Measurements from ENCODE around the gene BIRC6. TPM values are rescaled to one million over a fixed set of nuclear protein-coding genes. Genes with fewer than 3 reads are reported as not detected.
A peak's percentile ranks its signal among the peaks of the same experiment; 100 is the strongest.
"Not testable (repeated sequence)": the region's sequence is repeated elsewhere in the genome, so short reads cannot be mapped to it uniquely, and the experiment has no call there.

Gene BIRC6
- total RNA-seq, 2 donors from 2014 or later: 149 to 160 TPM

DNA sequence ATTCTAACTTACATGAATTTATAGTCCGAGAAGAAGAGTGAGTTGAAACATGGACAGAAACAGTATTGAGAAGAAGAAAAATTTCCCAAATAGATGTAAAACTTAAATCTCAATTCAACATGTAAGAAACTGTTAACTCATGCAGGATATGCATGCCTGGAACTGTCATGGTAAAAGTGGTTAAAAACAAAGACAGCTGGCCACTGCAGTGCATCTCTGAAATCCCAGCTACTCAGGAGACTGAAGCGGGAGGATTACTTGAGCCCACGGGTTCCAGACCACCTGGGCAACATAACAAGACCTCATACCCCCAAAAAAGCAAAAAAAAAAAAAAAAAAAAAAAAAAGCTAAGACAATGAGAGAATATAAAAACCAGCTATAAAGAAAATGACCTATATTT, 178.0 kb downstream of the BIRC6 start:
- Histone ChIP-seq H3K4me1 (ENCODE audit: control insufficient read depth in 1 of 2, low read depth in 2 of 2) (no peaks in the 10 kb centered on the region), H3K36me3 (no peaks in the 10 kb centered on the region), H3K4me3 (no peak overlapping the region), H3K27me3 (replicated peaks; ENCODE audit: insufficient read depth) (no peaks in the 10 kb centered on the region), H3K27ac (no peak overlapping the region), H3K9me3 (no peaks in the 10 kb centered on the region)
- TF ChIP-seq, protein P1, sequence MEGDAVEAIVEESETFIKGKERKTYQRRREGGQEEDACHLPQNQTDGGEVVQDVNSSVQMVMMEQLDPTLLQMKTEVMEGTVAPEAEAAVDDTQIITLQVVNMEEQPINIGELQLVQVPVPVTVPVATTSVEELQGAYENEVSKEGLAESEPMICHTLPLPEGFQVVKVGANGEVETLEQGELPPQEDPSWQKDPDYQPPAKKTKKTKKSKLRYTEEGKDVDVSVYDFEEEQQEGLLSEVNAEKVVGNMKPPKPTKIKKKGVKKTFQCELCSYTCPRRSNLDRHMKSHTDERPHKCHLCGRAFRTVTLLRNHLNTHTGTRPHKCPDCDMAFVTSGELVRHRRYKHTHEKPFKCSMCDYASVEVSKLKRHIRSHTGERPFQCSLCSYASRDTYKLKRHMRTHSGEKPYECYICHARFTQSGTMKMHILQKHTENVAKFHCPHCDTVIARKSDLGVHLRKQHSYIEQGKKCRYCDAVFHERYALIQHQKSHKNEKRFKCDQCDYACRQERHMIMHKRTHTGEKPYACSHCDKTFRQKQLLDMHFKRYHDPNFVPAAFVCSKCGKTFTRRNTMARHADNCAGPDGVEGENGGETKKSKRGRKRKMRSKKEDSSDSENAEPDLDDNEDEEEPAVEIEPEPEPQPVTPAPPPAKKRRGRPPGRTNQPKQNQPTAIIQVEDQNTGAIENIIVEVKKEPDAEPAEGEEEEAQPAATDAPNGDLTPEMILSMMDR (IDR thresholded peaks at IDR 0.05): no peak
- ATAC-seq (ENCODE audit: insufficient number of reproducible peaks, low FRiP score, low read depth) (no peak), DNase-seq (ENCODE audit: low spot score) (no peak)

DNA sequence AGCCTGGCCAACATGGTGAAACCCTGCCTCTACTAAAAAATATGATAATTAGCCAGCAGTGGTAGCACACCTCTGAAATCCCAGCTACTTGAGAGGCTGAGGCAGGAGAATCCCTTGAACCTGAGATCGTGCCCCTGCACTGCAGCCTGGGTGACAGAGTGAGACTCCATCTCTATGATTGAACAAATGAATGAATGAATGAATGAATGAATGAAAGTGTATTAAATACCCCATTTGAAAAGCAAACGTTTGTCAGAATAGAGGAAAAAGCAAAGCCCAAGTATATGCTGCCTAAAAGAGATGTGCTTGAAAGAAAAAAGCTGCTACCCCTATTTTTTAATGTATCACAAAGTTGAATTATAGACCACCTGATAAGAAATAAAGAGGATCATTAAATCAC, 181.9 kb downstream of the BIRC6 start:
- no peaks in the 10 kb centered on the region for H3K4me1 ChIP-seq (ENCODE audit: control insufficient read depth in 1 of 2, low read depth in 2 of 2)
- H3K27me3 ChIP-seq (replicated peaks; ENCODE audit: insufficient read depth): no peaks in the 10 kb centered on the region
- no peak overlapping the region for H3K27ac ChIP-seq
- TF ChIP-seq, protein P1 (IDR thresholded peaks at IDR 0.05): no peak
- DNase-seq (ENCODE audit: low spot score): no peak
- no peaks in the 10 kb centered on the region for H3K9me3 ChIP-seq
- H3K36me3 ChIP-seq: peaks cover 2% of the 10 kb centered on the region
- no peak for ATAC-seq (ENCODE audit: insufficient number of reproducible peaks, low FRiP score, low read depth)
- no peak overlapping the region for H3K4me3 ChIP-seq

DNA sequence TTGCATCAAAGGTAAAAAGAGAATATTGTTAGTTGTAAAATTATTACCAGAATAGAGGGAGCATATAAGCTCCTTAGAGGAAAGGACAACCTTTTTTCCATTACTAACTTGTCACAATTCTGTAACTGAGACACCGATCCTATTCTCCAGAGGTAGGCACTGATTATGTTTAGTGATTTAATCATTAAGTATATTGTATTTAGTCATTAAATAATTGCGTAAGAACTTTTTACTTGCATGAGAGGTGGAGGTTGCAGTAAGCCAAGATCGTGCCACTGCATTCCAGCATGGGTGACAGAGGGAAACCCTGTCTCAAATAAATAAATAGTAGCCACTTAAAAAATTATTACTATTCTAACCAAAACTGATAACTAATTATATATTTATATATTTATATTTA, 195.7 kb downstream of the BIRC6 start:
- not testable (repeated sequence) for H3K27ac ChIP-seq; H3K4me1 ChIP-seq (ENCODE audit: control insufficient read depth in 1 of 2, low read depth in 2 of 2); DNase-seq (ENCODE audit: low spot score); H3K9me3 ChIP-seq; ATAC-seq (ENCODE audit: insufficient number of reproducible peaks, low FRiP score, low read depth); H3K4me3 ChIP-seq; H3K27me3 ChIP-seq (replicated peaks; ENCODE audit: insufficient read depth); H3K36me3 ChIP-seq

DNA sequence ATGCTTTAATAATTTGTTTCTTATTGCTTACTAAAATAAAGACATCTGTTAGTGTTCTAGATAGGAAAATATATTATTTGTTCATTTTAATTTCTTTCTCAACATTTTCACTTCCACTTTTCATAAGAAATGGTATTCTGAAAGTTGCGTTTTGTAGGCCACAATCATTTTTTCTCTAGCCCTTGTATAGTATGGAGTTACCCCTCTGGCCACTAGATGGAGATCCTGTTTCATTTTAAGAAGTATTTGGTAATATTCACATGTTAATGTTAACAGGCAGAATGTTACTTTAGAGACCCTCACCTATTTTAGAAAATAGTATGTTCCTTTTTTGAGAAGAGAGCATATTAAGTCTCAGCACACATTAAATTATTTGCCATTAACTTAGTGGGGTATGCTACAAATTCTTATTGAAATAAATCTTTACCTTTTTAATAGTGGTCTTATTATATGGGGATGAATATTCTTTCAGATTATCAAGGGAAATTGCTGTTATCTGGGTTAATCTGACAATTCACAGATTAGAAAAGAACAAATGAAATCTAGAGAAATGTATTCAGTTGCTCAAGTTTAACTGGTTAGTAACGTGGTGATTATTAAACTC, 197.1 kb downstream of the BIRC6 start:
- Histone ChIP-seq H3K4me1 (ENCODE audit: control insufficient read depth in 1 of 2, low read depth in 2 of 2) (no peaks in the 10 kb centered on the region), H3K27me3 (replicated peaks; ENCODE audit: insufficient read depth) (no peaks in the 10 kb centered on the region), H3K36me3 (no peaks in the 10 kb centered on the region), H3K27ac (no peak overlapping the region), H3K9me3 (no peaks in the 10 kb centered on the region), H3K4me3 (no peak overlapping the region)
- DNase-seq (ENCODE audit: low spot score): no peak
- ATAC-seq (ENCODE audit: insufficient number of reproducible peaks, low FRiP score, low read depth): no peak
- TF ChIP-seq, protein P1 (IDR thresholded peaks at IDR 0.05): peak; percentile 79

DNA sequence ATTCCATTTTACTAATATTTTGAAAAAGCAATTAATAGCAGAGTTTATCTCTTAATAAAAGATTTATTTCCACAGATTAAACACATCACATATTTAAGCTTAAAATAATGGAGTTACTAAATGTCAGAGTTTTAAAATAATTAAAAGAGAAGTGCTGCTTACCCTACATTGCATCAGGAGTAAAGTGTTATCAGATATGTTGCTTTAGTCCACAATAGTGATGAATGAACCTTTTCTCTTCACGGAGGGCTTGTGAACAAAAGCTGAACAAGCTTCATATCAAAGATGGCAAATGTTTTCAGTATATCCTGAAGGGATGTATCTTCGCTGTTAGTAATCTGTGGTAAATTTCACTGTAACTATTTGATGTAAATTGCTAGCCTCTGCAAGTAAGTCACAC, 201.7 kb downstream of the BIRC6 start:
- no peak for ATAC-seq (ENCODE audit: insufficient number of reproducible peaks, low FRiP score, low read depth)
- H3K9me3 ChIP-seq: no peaks in the 10 kb centered on the region
- H3K4me3 ChIP-seq: no peak overlapping the region
- H3K4me1 ChIP-seq (ENCODE audit: control insufficient read depth in 1 of 2, low read depth in 2 of 2): peaks cover 0 to 5% of the 10 kb centered on the region in 2 donors
- no peaks in the 10 kb centered on the region for H3K36me3 ChIP-seq
- TF ChIP-seq, protein P1 (IDR thresholded peaks at IDR 0.05): no peak
- DNase-seq (ENCODE audit: low spot score): no peak
- no peak overlapping the region for H3K27ac ChIP-seq
- H3K27me3 ChIP-seq (replicated peaks; ENCODE audit: insufficient read depth): no peaks in the 10 kb centered on the region

DNA sequence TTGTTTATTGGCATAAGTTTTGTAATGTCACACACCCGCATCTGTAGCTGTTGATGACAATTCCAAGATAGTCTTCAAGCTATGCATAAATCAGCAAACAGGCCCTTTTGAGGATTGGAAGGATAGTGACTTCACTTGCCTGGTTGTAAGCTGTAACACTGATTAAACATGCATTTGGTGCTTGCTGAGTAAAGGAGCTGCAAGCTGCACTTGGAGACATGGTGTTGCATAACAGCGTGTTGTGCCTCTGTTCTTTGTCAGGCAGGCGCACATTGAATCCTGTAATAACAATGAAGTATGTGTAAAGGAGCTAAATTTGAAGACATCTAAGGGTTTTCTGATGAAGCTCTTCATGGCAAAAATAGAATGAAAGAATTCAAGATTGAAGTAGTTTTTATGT, 202.3 kb downstream of the BIRC6 start:
- peaks cover 0 to 5% of the 10 kb centered on the region in 2 donors for H3K4me1 ChIP-seq (ENCODE audit: control insufficient read depth in 1 of 2, low read depth in 2 of 2)
- no peaks in the 10 kb centered on the region for H3K36me3 ChIP-seq
- H3K27me3 ChIP-seq (replicated peaks; ENCODE audit: insufficient read depth): no peaks in the 10 kb centered on the region
- no peaks in the 10 kb centered on the region for H3K9me3 ChIP-seq
- no peak overlapping the region for H3K27ac ChIP-seq
- ATAC-seq (ENCODE audit: insufficient number of reproducible peaks, low FRiP score, low read depth) (no peak), DNase-seq (ENCODE audit: low spot score) (no peak)
- H3K4me3 ChIP-seq: no peak overlapping the region
- TF ChIP-seq, protein P1 (IDR thresholded peaks at IDR 0.05): no peak
